ENCODE results near the gene THAP4. TPM values are rescaled to one million over a fixed set of nuclear protein-coding genes. Genes with fewer than 3 reads are reported as not detected.

THAP4 gene
- total and polyA plus RNA-seq, 12 donors, result 68.7 to 101 (median 78.3) TPM

DNA sequence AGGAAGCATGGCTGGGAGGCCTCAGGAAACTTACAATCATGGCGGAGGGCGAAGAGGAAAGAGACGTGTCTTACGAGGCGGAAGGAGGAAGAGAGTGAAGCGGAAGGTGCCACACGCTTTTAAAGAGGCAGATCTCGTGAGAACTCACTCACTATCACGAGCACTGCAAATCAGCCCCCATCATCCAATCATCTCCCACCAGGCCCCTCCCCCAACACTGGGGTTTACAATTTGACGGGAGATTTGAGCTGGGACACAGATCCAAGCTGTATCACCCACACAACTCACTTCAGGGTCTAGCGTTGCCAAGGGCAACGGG lies 83.5 kb downstream of the THAP4 start:
- peaks cover 0 to 13% (median 0%) of the 10 kb centered on the region in 9 donors for H3K4me1 ChIP-seq
- DNase-seq (no peak), ATAC-seq (no peak)
- H3K4me3 ChIP-seq, result no peak overlapping the region
- peaks cover 0 to 41% (median 5%) of the 10 kb centered on the region in 7 donors for H3K27me3 ChIP-seq
- intact Hi-C loops (cut with DNase I), result no loop called here
- 76 to 86% methylated on average over 12 of the region's 12 CpGs for WGBS, 2 donors
- TF ChIP-seq, protein P1, sequence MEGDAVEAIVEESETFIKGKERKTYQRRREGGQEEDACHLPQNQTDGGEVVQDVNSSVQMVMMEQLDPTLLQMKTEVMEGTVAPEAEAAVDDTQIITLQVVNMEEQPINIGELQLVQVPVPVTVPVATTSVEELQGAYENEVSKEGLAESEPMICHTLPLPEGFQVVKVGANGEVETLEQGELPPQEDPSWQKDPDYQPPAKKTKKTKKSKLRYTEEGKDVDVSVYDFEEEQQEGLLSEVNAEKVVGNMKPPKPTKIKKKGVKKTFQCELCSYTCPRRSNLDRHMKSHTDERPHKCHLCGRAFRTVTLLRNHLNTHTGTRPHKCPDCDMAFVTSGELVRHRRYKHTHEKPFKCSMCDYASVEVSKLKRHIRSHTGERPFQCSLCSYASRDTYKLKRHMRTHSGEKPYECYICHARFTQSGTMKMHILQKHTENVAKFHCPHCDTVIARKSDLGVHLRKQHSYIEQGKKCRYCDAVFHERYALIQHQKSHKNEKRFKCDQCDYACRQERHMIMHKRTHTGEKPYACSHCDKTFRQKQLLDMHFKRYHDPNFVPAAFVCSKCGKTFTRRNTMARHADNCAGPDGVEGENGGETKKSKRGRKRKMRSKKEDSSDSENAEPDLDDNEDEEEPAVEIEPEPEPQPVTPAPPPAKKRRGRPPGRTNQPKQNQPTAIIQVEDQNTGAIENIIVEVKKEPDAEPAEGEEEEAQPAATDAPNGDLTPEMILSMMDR (IDR thresholded peaks at IDR 0.05), result no peak
- peaks cover 0 to 22% (median 11%) of the 10 kb centered on the region in 11 donors for H3K9me3 ChIP-seq
- no peaks in the 10 kb centered on the region for H3K36me3 ChIP-seq
- H3K27ac ChIP-seq, result no peak overlapping the region

DNA sequence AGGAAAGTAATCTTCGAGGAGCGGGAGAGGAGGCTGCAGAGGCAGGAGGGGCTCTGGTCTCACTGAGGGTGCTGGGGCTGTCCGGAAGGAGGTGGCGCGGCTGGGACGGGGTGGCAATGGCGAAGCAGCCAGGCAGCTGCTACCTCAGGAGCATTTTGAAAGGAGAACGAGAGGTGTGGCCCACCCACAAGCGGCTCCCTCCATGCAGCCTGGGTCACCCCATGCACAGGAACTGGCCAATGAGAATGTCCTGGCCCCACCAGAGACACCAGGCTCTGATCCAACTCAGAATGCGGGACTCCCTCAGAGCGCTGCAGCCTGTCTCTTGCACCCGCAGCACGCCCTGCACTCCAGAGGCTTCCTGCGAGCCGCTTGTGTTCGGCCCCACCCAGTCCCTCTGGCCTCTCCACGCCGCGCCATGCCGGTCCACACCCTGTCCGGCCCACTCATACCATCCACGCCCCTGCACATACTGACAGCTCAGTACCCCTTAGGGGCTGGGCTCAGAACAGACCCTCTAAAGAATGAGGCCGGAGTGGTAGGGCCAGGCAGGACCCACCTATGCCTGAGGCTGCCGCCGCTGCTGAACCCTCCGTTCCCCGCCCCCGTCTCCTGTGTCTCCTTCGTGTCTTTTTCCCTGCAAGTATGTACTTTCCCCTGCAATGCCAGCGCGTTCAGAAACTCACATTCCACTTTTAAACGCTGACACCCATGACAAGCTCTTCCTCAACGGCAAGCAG lies 84.8 kb downstream of the THAP4 start:
- H3K4me3 ChIP-seq, result peak overlapping the region in 4 of 10 donors; percentile 7 to 28 (median 12)
- no peak for DNase-seq
- peak in 7 of 8 donors; percentile 21 to 71 (median 36) for ATAC-seq
- TF ChIP-seq, protein P1 (IDR thresholded peaks at IDR 0.05), result no peak
- peaks cover 0 to 41% (median 7%) of the 10 kb centered on the region in 7 donors for H3K27me3 ChIP-seq
- intact Hi-C loops (cut with DNase I), result no loop called here
- peaks cover 0 to 17% (median 6%) of the 10 kb centered on the region in 11 donors for H3K9me3 ChIP-seq
- H3K27ac ChIP-seq, result peak overlapping the region in 1 of 10 donors; percentile 39
- 64 to 65% methylated on average over 33 of the region's 33 CpGs for WGBS, 2 donors
- no peaks in the 10 kb centered on the region for H3K36me3 ChIP-seq
- peaks cover 0 to 15% (median 2%) of the 10 kb centered on the region in 9 donors for H3K4me1 ChIP-seq

DNA sequence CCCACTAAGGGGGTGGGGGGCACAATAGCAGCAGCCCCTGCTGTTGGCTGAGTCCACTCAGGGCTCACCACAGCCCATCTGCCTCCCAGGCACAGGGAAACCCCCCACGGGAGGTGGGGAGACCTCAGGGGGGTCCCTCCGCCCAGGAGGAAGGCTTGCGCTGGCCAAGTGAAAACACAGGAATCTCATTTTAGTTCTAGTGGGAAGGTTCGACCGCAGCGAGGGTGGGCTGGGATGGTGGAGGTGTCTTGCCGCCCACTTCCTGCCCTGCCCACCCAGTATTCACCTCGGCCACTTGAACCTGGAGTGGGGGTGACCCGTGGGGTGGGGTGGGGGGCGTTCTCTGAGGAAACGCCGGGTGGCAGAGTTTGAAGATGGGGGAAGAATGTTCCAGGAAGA lies 85.4 kb downstream of the THAP4 start:
- Histone ChIP-seq H3K27ac (peak overlapping the region in 1 of 10 donors; percentile 39), H3K36me3 (no peaks in the 10 kb centered on the region), H3K9me3 (peaks cover 0 to 11% (median under 1%) of the 10 kb centered on the region in 11 donors), H3K27me3 (peaks cover 0 to 45% (median 7%) of the 10 kb centered on the region in 7 donors), H3K4me1 (peaks cover 3 to 21% (median 8%) of the 10 kb centered on the region in 9 donors), H3K4me3 (peak overlapping the region in 4 of 10 donors; percentile 7 to 28 (median 12))
- no peak for ATAC-seq
- DNase-seq, result no peak
- TF ChIP-seq, protein P1 (IDR thresholded peaks at IDR 0.05), result no peak
- WGBS, 2 donors, result 53 to 57% methylated on average over 12 of the region's 12 CpGs
- intact Hi-C loops (cut with DNase I), result no loop called here

DNA sequence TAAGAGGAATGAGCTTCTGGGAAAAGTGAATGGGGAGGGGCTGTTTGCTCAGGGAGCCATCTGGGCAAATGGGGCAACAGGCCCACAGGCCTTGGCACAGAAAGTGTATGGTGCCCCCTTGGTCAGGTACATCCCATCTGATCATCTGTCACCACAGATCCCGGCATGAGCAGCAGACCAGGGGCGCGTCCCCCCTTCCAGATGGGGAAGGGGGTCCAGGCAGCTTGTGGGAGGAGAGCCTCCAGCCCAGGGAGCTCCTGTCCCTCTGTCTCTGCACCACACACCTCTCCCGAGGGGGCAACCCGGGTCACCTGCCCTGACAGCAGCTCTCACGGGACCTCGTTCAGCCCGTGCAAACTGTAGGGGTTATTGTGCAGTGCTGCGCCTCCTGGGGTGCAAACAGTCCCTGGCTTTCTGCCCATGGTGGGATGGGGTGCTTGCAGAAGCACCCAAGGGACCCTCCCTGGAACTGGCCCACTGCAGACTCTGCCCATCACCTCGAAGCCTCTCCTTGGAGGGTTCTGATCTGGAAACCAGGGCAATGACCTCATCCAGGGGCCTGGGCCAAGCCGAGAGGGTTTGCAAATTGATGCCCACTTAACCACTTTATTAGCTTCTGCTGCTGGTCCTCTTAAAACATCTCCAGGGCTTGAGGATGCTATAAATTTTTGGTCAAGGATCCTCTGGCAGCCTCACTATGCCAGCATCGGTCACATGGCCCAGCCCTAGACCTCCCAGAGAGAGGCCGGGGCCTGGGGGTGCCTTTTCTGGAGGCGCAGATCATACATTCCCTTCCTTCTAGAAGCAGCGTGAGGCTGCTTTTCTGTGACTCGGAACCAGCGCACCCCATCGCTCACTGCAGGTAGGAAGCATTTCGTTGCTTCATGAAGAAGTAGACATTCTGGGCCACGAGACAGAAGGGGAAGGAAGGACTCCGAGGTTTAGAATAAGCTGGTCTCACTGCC lies 86.1 kb downstream of the THAP4 start:
- H3K9me3 ChIP-seq, result peaks cover 0 to 4% (median 0%) of the 10 kb centered on the region in 11 donors
- peaks cover 0 to 48% (median 7%) of the 10 kb centered on the region in 7 donors for H3K27me3 ChIP-seq
- DNase-seq, result no peak
- TF ChIP-seq, protein P1 (IDR thresholded peaks at IDR 0.05), result no peak
- H3K27ac ChIP-seq, result no peak overlapping the region
- no peaks in the 10 kb centered on the region for H3K36me3 ChIP-seq
- H3K4me1 ChIP-seq, result peaks cover 4 to 23% (median 9%) of the 10 kb centered on the region in 9 donors
- ATAC-seq, result no peak
- H3K4me3 ChIP-seq, result no peak overlapping the region
- WGBS, 2 donors, result 86% methylated on average over 21 of the region's 21 CpGs
- intact Hi-C loops (cut with DNase I), result no loop called here

All from heart right ventricle (tissue), 16 donors.